Neuronal stem cell (in vitro differentiated cells): ENCODE measurements around the gene ADCK1.
A peak's percentile ranks its signal among the peaks of the same experiment; 100 is the strongest.

ENCODE experiments used
- DNase-seq: peaks from one replicate; pipeline ENCODE4 v3.0.0-alpha.2; 2013; ENCODE audit warnings: low spot score
- H2AFZ ChIP-seq: one replicate; pipeline ENCODE4 v1.6.1; 2013; ENCODE audit warnings: mild to moderate bottlenecking, low read length, inconsistent platforms
- H2AK5ac ChIP-seq: 2 replicates; pipeline ENCODE4 v1.6.1; 2013; ENCODE audit warnings: low read depth, mild to moderate bottlenecking, inconsistent platforms, low read length, moderate library complexity, mixed read lengths
- H2BK120ac ChIP-seq: 2 replicates; pipeline ENCODE4 v1.6.1; 2013; ENCODE audit warnings: low read depth, mild to moderate bottlenecking, inconsistent platforms, low read length, moderate library complexity, mixed read lengths
- H2BK12ac ChIP-seq: one replicate; pipeline ENCODE4 v1.6.1; 2013; ENCODE audit warnings: low read length, inconsistent platforms
- H2BK15ac ChIP-seq: 2 replicates; pipeline ENCODE4 v1.6.1; 2013; ENCODE audit warnings: mild to moderate bottlenecking, low read length, inconsistent platforms, mixed read lengths
- H2BK5ac ChIP-seq: one replicate; pipeline ENCODE4 v1.6.1; 2013; ENCODE audit warnings: inconsistent platforms, mild to moderate bottlenecking, low read length, moderate library complexity
- H3K14ac ChIP-seq: one replicate; pipeline ENCODE4 v1.6.1; 2013; ENCODE audit warnings: low read length, inconsistent platforms
- H3K18ac ChIP-seq: 2 replicates; pipeline ENCODE4 v1.6.1; 2013; ENCODE audit warnings: low read length, inconsistent platforms
- H3K23ac ChIP-seq: 2 replicates; pipeline ENCODE4 v1.6.1; 2013; ENCODE audit warnings: low read depth, mild to moderate bottlenecking, mixed read lengths, low read length, inconsistent platforms; ENCODE audit not compliant: poor library complexity
- H3K27ac ChIP-seq: replicated peaks from 3 replicates; pipeline ENCODE4 v1.5.1; 2013; ENCODE audit warnings: low read length, inconsistent platforms
- H3K27me3 ChIP-seq, 3 experiments: 2 replicates each; pipeline ENCODE4 v1.6.1; 2013; ENCODE audit warnings: low read length in 3 of 3, mild to moderate bottlenecking in 2 of 3, inconsistent platforms in 1 of 3, low read depth in 1 of 3, mixed read lengths in 1 of 3, moderate library complexity in 1 of 3; ENCODE audit not compliant: control insufficient read depth in 3 of 3, insufficient read depth in 3 of 3
- H3K36me3 ChIP-seq, 2 donors: replicated peaks in 1 of 2; 2 replicates each; pipeline ENCODE4 v1.6.1; 2013; ENCODE audit warnings: low read length in 2 of 2; ENCODE audit not compliant: control insufficient read depth in 2 of 2, insufficient read depth in 2 of 2
- H3K4ac ChIP-seq: 2 replicates; pipeline ENCODE4 v1.6.1; 2013; ENCODE audit warnings: inconsistent platforms, mild to moderate bottlenecking, low read length, moderate library complexity
- H3K4me1 ChIP-seq, 2 donors: 1 replicate in 1 of 2; 2 replicates in 1 of 2; pipeline ENCODE4 v1.6.1; 2013; ENCODE audit warnings: low read length in 2 of 2, low read depth in 1 of 2; ENCODE audit not compliant: control insufficient read depth in 2 of 2, insufficient read depth in 1 of 2
- H3K4me2 ChIP-seq: one replicate; pipeline ENCODE4 v1.6.1; 2013; ENCODE audit warnings: mild to moderate bottlenecking, low read length, inconsistent platforms; ENCODE audit not compliant: insufficient read depth, poor library complexity, severe bottlenecking
- H3K4me3 ChIP-seq, 2 donors: 2 replicates each; pipeline ENCODE4 v1.5.1; 2013; ENCODE audit warnings: low read length in 2 of 2, mild to moderate bottlenecking in 2 of 2, inconsistent platforms in 1 of 2, moderate library complexity in 1 of 2
- H3K79me1 ChIP-seq: one replicate; pipeline ENCODE4 v1.6.1; 2013; ENCODE audit warnings: low read depth, mild to moderate bottlenecking, inconsistent platforms, low read length, moderate library complexity
- H3K9ac ChIP-seq: one replicate; pipeline ENCODE4 v1.6.1; 2013; ENCODE audit warnings: mild to moderate bottlenecking, low read depth, low read length, inconsistent platforms; ENCODE audit not compliant: poor library complexity
- H3K9me3 ChIP-seq, 2 donors: replicated peaks in 1 of 2; 2 replicates each; pipeline versions ENCODE3 to v1.6.1; 2013; ENCODE audit warnings: low read length in 2 of 2, mild to moderate bottlenecking in 2 of 2, inconsistent platforms in 1 of 2, low read depth in 1 of 2, mixed read lengths in 1 of 2, moderate library complexity in 1 of 2; ENCODE audit not compliant: control insufficient read depth in 2 of 2, insufficient read depth in 1 of 2
- H4K8ac ChIP-seq: one replicate; pipeline ENCODE4 v1.6.1; 2013; ENCODE audit warnings: low read depth, mild to moderate bottlenecking, inconsistent platforms, low read length, moderate library complexity
- H4K91ac ChIP-seq: one replicate; pipeline ENCODE4 v1.6.1; 2013; ENCODE audit warnings: low read length, low read depth, mild to moderate bottlenecking, inconsistent platforms; ENCODE audit not compliant: poor library complexity
- WGBS, 2 donors: extraction: QIAGEN DNeasy Blood & Tissue Kit; methylation state at CpG; one replicate each; pipeline ENCODE4 v1.1.7; 2013; ENCODE audit warnings: missing lambda C conversion rate in 2 of 2, mixed read lengths in 1 of 2; ENCODE audit not compliant: insufficient read length in 2 of 2, insufficient replicate concordance in 1 of 2; ENCODE audit errors: extremely low coverage in 2 of 2; 5-methylcytosine and 5-hydroxymethylcytosine counted together

ADCK1 gene

GRCh38 chr14:77878783-77879182, 78.9 kb downstream of the ADCK1 start:
- no peak overlapping the region for H2BK120ac ChIP-seq
- WGBS, 2 donors: no CpG with 5 or more reads among the region's 4 CpGs
- H3K27ac ChIP-seq: no peak overlapping the region
- H2BK12ac ChIP-seq: no peak overlapping the region
- H3K4ac ChIP-seq: no peak overlapping the region
- no peak overlapping the region for H3K4me2 ChIP-seq
- no peak overlapping the region for H2AK5ac ChIP-seq
- H3K4me3 ChIP-seq: no peak overlapping the region
- no peak overlapping the region for H2BK5ac ChIP-seq
- H4K91ac ChIP-seq: no peak overlapping the region
- H3K23ac ChIP-seq: no peak overlapping the region
- H3K9me3 ChIP-seq: no peaks in the 10 kb centered on the region
- no peak overlapping the region for H3K9ac ChIP-seq
- no peak overlapping the region for H2AFZ ChIP-seq
- no peak overlapping the region for H4K8ac ChIP-seq
- no peak overlapping the region for H3K18ac ChIP-seq
- H2BK15ac ChIP-seq: no peak overlapping the region
- H3K4me1 ChIP-seq: peaks cover 0 to 6% of the 10 kb centered on the region in 2 donors
- no peaks in the 10 kb centered on the region for H3K79me1 ChIP-seq
- H3K36me3 ChIP-seq: no peaks in the 10 kb centered on the region
- H3K14ac ChIP-seq: no peak overlapping the region
- no peaks in the 10 kb centered on the region for H3K27me3 ChIP-seq
- no peak for DNase-seq

- no peak for DNase-seq
- H3K4me1 ChIP-seq: peaks cover 0 to 6% of the 10 kb centered on the region in 2 donors
- H3K36me3 ChIP-seq: no peaks in the 10 kb centered on the region
- no peak overlapping the region for H3K4ac ChIP-seq
- H2BK12ac ChIP-seq: no peak overlapping the region
- no peaks in the 10 kb centered on the region for H3K27me3 ChIP-seq
- no CpG with 5 or more reads among the region's 5 CpGs for WGBS, 2 donors
- no peak overlapping the region for H2BK5ac ChIP-seq
- no peaks in the 10 kb centered on the region for H3K79me1 ChIP-seq
- H3K4me3 ChIP-seq: no peak overlapping the region
- no peak overlapping the region for H2BK15ac ChIP-seq
- H3K27ac ChIP-seq: no peak overlapping the region
- H2AFZ ChIP-seq: no peak overlapping the region
- no peak overlapping the region for H2BK120ac ChIP-seq
- H3K18ac ChIP-seq: no peak overlapping the region
- H4K91ac ChIP-seq: no peak overlapping the region
- no peak overlapping the region for H3K14ac ChIP-seq
- no peaks in the 10 kb centered on the region for H3K9me3 ChIP-seq
- no peak overlapping the region for H3K23ac ChIP-seq
- H2AK5ac ChIP-seq: no peak overlapping the region
- no peak overlapping the region for H3K4me2 ChIP-seq
- no peak overlapping the region for H3K9ac ChIP-seq
- H4K8ac ChIP-seq: no peak overlapping the region
These were observed 80.1 kb downstream of the ADCK1 start for GRCh38 chr14:77880056-77880455.

- Histone ChIP-seq H2BK15ac (peak overlapping the region; percentile 42), H3K4me1 (peaks cover 0 to 6% of the 10 kb centered on the region in 2 donors), H3K4ac (no peak overlapping the region), H3K9ac (no peak overlapping the region), H2AFZ (no peak overlapping the region), H3K14ac (peak overlapping the region; percentile 66), H3K79me1 (no peaks in the 10 kb centered on the region), H3K4me3 (no peak overlapping the region), H3K23ac (no peak overlapping the region), H2AK5ac (peak overlapping the region; percentile 84), H2BK120ac (no peak overlapping the region), H4K8ac (no peak overlapping the region), H3K18ac (peak overlapping the region; percentile 21), H4K91ac (no peak overlapping the region), H2BK5ac (no peak overlapping the region), H3K4me2 (no peak overlapping the region), H3K27me3 (no peaks in the 10 kb centered on the region), H2BK12ac (no peak overlapping the region), H3K27ac (no peak overlapping the region), H3K9me3 (no peaks in the 10 kb centered on the region), H3K36me3 (no peaks in the 10 kb centered on the region)
- DNase-seq: no peak
- WGBS, 2 donors: no CpG with 5 or more reads among the region's 5 CpGs
These were observed 82.2 kb downstream of the ADCK1 start for GRCh38 chr14:77882098-77882497.

- WGBS, 2 donors: no CpG with 5 or more reads among the region's 4 CpGs
- no peak overlapping the region for H3K27ac ChIP-seq
These were observed 82.7 kb downstream of the ADCK1 start for GRCh38 chr14:77882636-77883035.

More at GRCh38 chr14:77882636-77883035, 82.7 kb downstream of the ADCK1 start:
- H3K9me3 ChIP-seq: no peaks in the 10 kb centered on the region
- no peak overlapping the region for H3K4ac ChIP-seq
- no peak for DNase-seq
- no peaks in the 10 kb centered on the region for H3K79me1 ChIP-seq
- H3K4me1 ChIP-seq: peaks cover 0 to 6% of the 10 kb centered on the region in 2 donors
- H4K8ac ChIP-seq: no peak overlapping the region
- H3K23ac ChIP-seq: no peak overlapping the region
- H2BK5ac ChIP-seq: no peak overlapping the region
- H3K9ac ChIP-seq: no peak overlapping the region
- no peaks in the 10 kb centered on the region for H3K36me3 ChIP-seq
- no peak overlapping the region for H3K14ac ChIP-seq
- H2BK12ac ChIP-seq: no peak overlapping the region
- H2AFZ ChIP-seq: peak overlapping the region; percentile 32
- H3K4me3 ChIP-seq: no peak overlapping the region
- H2BK120ac ChIP-seq: no peak overlapping the region
- no peak overlapping the region for H2AK5ac ChIP-seq
- H3K18ac ChIP-seq: no peak overlapping the region
- H2BK15ac ChIP-seq: no peak overlapping the region
- H3K4me2 ChIP-seq: no peak overlapping the region
- H3K27me3 ChIP-seq: no peaks in the 10 kb centered on the region
- no peak overlapping the region for H4K91ac ChIP-seq
